Measurements from ENCODE around the gene GPBP1L1. TPM values are rescaled to one million over a fixed set of nuclear protein-coding genes. Genes with fewer than 3 reads are reported as not detected.

GPBP1L1 gene
- total and polyA plus RNA-seq, 2 of the 13 experiments (the other 11 are each of a cell fraction or from before 2014, with no cell fraction given) = 45.9 to 86.1 TPM

GRCh38 chr1:45687754-45688740 is 1.7 kb upstream of the GPBP1L1 start, which contains the start of gene TMEM69 (continued):
- TF ChIP-seq CSRNP1 (CRISPR knock-in tag; IDR thresholded peaks at IDR 0.05) = peak; percentile 62; the same call in 1 of the 2 replicates
- no peak for TF ChIP-seq TBX3 (IDR thresholded peaks at IDR 0.05; ENCODE audit: borderline replicate concordance)
- peak; percentile 57 for TF ChIP-seq SP4 (CRISPR knock-in tag; IDR thresholded peaks at IDR 0.05)
- no peak for TF ChIP-seq ZNF879 (CRISPR knock-in tag; IDR thresholded peaks at IDR 0.05)
- peak; percentile 89 for TF ChIP-seq ZNF574 (CRISPR knock-in tag; IDR thresholded peaks at IDR 0.05)
- TF ChIP-seq MBNL3 (CRISPR knock-in tag; conservative IDR thresholded peaks at IDR 0.05) = no peak
- no peak for TF ChIP-seq ZNF484 (CRISPR knock-in tag; IDR thresholded peaks at IDR 0.05; ENCODE audit: borderline replicate concordance, low read depth)
- no peak for TF ChIP-seq MTA1 (CRISPR knock-in tag; IDR thresholded peaks at IDR 0.05; ENCODE audit: borderline replicate concordance)
- TF ChIP-seq, protein P1, sequence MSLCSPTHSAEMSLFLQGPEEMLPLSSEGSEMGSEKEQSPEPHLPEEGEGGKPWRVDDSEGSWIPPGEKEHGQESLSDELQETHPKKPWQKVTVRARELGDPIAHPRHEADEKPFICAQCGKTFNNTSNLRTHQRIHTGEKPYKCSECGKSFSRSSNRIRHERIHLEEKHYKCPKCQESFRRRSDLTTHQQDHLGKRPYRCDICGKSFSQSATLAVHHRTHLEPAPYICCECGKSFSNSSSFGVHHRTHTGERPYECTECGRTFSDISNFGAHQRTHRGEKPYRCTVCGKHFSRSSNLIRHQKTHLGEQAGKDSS (CRISPR knock-in tag; IDR thresholded peaks at IDR 0.05; ENCODE audit: borderline replicate concordance, low read depth) = no peak
- no peak; the same call in 1 of the 2 replicates for TF ChIP-seq NFATC3 (CRISPR knock-in tag; IDR thresholded peaks at IDR 0.05)
- 0 out of 2 replicates have a peak, but pooled peaks have one; percentile 36 for TF ChIP-seq ZSCAN21 (CRISPR knock-in tag; IDR thresholded peaks at IDR 0.05; ENCODE audit: borderline replicate concordance)
- TF ChIP-seq SKI (IDR thresholded peaks at IDR 0.05; ENCODE audit: partially characterized antibody) = no peak
- TF ChIP-seq DMAP1 (CRISPR knock-in tag; IDR thresholded peaks at IDR 0.05) = peak; percentile 88; the same call in 1 of the 2 replicates
- no peak for TF ChIP-seq SALL2 (CRISPR knock-in tag; IDR thresholded peaks at IDR 0.05)
- peak; percentile 67; the same call in 1 of the 2 replicates for TF ChIP-seq SPEN (CRISPR knock-in tag; IDR thresholded peaks at IDR 0.05; ENCODE audit: low read depth)
- 0 out of 2 replicates have a peak, but pooled peaks have one; percentile 78 for TF ChIP-seq MIER3 (CRISPR knock-in tag; IDR thresholded peaks at IDR 0.05; ENCODE audit: borderline replicate concordance)
- TF ChIP-seq, protein P2, sequence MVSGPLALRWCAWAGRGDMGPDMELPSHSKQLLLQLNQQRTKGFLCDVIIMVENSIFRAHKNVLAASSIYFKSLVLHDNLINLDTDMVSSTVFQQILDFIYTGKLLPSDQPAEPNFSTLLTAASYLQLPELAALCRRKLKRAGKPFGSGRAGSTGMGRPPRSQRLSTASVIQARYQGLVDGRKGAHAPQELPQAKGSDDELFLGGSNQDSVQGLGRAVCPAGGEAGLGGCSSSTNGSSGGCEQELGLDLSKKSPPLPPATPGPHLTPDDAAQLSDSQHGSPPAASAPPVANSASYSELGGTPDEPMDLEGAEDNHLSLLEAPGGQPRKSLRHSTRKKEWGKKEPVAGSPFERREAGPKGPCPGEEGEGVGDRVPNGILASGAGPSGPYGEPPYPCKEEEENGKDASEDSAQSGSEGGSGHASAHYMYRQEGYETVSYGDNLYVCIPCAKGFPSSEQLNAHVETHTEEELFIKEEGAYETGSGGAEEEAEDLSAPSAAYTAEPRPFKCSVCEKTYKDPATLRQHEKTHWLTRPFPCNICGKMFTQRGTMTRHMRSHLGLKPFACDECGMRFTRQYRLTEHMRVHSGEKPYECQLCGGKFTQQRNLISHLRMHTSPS (CRISPR knock-in tag; IDR thresholded peaks at IDR 0.05; ENCODE audit: low read depth) = no peak
- peak; percentile 82 for TF ChIP-seq TAF1 (CRISPR knock-in tag; IDR thresholded peaks at IDR 0.05)
- TF ChIP-seq KDM6A (CRISPR knock-in tag; IDR thresholded peaks at IDR 0.05; ENCODE audit: low read depth) = no peak
- TF ChIP-seq MXI1 (IDR thresholded peaks at IDR 0.05; ENCODE audit: borderline replicate concordance, low read depth, low read length) = peak; percentile 84; the same call in 1 of the 3 replicates
- TF ChIP-seq ZNF253 (CRISPR knock-in tag; IDR thresholded peaks at IDR 0.05; ENCODE audit: borderline replicate concordance) = no peak
- no peak for TF ChIP-seq NFE2 (CRISPR knock-in tag; IDR thresholded peaks at IDR 0.05)
